ENCODE data around the gene PPARGC1A. TPM values are rescaled to one million over a fixed set of nuclear protein-coding genes. Genes with fewer than 3 reads are reported as not detected.

PPARGC1A gene
- total RNA-seq, 1 donor from 2014 or later = 13.3 TPM

DNA sequence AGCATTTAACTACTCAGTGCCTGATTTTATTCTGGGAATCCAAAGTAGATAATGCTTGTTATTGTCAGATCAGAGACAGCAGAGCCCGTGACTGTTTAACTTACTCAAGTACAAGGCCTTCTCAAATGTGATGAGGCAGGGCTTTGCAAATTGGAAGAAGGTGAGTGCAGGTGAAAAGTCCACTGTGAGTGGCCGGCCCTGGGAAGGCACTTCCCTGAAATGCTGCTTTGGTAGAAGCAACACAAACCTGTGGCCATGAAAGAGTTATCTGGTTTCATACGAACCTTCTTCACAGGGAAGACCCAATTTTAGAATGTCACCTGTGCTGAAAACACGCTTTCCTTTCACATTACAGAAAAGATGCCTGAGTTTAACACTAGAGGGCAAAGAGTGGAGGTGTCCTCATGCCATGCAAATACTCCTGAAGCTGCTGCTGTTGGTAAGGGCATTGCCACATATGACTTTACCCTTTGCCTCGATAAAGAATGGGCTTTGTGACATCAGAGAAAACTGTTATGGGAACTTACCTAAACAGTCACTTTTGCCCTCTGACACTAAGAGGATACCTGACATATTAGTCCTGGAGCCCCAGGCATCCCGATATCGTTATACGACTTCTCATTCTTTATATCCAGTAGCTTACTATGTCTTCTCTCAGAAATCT is 8.0 kb downstream of the PPARGC1A start:
- DNase-seq (ENCODE audit: low spot score) = no peak

DNA sequence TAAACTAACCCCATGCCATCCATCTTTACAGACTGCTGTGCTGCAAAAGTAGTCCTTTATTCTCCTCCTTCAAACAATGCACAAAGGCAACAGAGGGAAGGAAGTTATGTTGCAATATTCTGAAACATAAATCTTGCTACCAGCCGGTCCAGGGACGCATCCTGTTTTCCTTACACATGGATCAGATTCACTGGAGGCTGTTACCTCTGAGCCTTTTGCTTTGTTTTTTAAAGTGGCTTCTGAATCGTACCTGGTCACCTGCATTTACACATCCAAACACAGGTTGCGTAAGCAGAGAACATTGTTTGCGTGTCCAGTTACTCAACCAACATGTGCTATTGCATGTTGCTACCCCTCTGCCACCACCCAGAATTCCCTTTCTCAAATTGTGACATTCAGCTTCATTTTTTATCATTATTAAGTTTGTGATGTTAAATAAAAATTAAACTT is 8.8 kb downstream of the PPARGC1A start:
- no peak for DNase-seq (ENCODE audit: low spot score)

GRCh38 chr4:23878912-23879732 is 10.7 kb downstream of the PPARGC1A start:
- DNase-seq (ENCODE audit: low spot score) = no peak

GRCh38 chr4:23878246-23878891 is 11.5 kb downstream of the PPARGC1A start:
- DNase-seq (ENCODE audit: low spot score) = no peak

- DNase-seq (ENCODE audit: low spot score) = no peak
Observed at GRCh38 chr4:23877758-23878229, 12.1 kb downstream of the PPARGC1A start.

GRCh38 chr4:23876418-23877089 is 13.3 kb downstream of the PPARGC1A start:
- DNase-seq (ENCODE audit: low spot score) = no peak

DNA sequence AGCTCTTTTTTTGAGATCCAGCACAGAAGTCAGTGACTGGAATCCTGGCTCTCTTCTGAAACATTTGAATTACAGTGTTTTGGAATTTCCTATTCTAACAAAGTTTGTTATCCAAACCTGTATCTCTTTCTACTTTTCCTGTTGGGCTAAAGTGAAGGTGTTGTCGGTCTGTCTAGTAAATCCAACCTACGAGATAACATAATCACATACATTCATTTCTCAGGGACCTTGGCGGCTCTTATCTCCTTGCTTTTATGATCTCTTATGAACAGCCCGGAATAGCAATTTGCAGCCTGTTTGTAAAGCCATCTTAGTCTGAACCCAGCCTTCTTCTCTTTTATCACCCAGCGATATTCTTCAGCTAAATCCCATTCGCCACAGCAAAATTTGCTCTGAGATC is 14.5 kb downstream of the PPARGC1A start:
- DNase-seq (ENCODE audit: low spot score) = no peak

DNA sequence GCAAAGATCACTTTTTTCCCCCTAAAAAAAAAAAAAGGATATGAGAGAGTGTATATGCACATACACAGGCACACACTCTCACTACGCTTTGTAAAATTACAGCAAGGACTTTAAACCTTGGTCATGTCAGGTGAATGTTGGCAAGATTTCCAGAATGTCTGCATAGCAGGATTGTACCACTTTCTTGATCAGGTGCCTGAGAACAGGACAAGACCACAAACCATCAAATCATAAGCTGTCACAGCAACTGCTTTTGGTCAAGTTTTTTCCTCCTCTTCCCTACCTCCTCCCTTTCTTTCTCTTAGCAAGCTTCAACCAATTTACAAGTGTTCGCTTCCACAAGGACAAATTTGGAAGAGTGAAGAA is 15.3 kb downstream of the PPARGC1A start:
- no peak for DNase-seq (ENCODE audit: low spot score)

- DNase-seq (ENCODE audit: low spot score) = no peak
Observed at GRCh38 chr4:23873717-23874535, 15.9 kb downstream of the PPARGC1A start.

DNA sequence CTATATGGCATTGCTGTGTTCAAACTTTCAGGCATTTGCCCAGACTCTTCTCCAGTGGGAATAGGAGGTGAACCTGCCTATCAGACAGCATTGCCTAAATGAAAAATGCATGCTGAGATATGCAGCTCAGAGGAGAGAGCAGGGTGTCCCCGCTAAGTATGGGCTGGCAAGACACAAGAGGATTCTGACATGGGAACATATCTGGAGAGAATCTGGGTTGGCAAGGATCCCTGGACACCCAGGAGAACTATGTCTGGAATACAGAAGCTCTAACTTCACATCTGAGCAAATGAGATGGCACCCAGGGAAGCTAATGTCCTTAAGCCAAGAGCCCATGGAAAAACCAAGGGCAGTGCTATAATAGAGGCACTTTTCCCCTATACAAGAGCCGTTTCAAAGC is 18.4 kb downstream of the PPARGC1A start:
- DNase-seq (ENCODE audit: low spot score) = no peak

DNA sequence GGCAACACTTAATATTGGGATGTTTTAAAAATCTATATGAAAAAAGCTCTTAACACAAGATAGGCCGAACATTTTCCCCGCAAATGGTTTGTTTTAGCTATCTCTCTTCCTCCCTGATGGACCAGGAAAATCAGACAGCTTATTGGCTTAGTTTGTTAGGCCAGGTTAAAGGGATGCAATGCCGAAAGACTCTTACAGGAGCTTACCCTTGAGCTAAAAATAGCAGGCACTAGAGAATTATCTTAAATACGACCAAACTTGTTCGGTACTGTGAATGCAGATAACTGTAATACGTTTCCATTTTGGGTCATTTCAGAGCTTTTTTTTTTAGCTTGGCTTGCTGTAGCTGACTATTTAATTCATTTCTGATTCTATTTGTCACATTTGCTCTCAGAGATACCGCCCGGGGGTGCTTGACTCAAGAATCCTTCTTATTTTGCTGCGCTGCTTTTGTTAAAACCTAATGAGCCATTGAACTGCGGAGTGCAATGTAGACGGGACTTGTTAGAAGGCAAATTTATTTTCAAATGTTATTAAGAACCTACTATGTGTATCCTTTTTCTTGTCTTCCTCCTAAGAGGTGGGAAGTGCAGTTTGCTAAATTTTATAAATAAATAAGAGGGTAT is 23.3 kb downstream of the PPARGC1A start:
- no peak for DNase-seq (ENCODE audit: low spot score)

DNA sequence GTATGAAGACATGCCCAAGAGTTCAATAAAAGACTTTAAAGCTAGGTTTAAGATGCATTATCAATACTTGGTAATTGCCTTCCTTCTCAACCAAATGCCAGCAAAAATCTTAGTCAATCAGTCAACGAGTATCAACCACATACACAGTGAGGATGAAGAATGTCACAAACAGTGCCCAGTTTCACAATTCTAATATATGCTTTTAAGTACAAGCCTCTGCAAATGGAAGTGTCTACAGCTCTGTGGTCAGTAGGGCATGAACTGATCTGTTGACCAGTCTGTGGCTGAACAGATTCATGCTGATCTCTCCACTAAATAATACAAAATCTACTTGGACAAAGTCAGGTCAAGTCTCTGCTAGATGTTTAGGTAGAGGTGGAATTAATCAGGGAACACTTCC is 27.9 kb downstream of the PPARGC1A start:
- DNase-seq (ENCODE audit: low spot score) = no peak

DNA sequence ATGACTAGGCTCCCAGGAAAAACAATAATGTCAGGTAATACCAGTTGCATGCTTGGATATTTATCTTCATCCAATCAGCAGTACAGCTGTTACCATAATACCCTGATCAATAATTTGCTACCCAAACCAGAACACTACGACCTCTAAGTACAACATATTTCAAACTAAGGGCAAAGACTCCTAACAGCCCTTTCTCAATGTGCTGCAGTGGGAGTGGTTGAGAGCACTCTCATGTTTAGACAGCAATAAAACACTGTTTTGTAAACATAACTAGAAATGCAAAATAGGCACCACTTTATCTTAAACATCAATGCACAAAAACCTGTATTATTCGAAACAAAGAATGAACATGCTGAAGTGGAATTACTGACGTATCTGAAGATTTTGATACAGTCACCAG is 28.9 kb downstream of the PPARGC1A start:
- DNase-seq (ENCODE audit: low spot score) = no peak

DNA sequence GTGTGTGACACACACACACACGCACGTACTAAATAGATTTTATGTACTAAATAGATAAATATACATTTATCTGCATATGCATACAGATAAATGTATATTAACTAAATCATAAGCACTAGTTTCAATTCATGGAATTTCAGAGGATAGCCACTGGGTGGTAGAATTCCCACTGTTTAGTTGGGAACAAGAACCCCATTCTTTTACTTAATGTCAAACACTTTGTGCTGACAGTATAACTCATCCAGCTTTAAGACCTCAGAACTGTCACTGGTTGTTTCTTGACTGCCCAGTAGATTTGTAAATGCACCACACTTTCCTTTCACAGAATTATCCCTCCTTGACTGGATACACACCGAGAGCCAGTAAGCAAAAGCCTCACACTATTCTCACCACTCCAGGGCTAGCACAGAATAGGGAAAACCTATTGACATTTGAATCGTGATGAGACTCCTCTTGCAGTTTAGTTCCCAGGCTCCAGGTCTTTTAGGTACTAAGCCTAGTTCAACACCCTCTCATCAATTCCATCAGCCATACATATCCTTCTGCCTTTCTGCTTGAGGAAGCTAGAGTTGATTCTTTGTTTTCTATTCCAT is 32.4 kb downstream of the PPARGC1A start:
- no peak for DNase-seq (ENCODE audit: low spot score)

DNA sequence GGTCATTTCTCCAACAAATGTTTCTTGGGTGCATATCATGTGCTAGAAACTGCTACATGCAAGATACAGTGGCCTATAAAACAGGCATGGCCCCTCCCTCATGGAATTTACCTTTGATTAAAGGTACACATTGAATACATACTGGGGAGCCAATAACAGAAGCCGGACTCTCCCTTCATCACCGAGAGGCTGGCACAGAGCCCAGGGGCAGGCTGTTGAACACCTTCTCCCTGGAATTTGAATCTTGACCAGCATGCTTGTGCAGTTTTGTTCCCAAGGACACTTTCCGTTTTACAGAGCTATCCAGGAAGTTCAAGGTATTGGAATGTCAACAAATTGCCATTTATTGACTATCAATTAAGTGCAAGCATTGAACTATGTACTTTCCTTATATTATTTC is 33.2 kb downstream of the PPARGC1A start:
- DNase-seq (ENCODE audit: low spot score) = no peak

DNA sequence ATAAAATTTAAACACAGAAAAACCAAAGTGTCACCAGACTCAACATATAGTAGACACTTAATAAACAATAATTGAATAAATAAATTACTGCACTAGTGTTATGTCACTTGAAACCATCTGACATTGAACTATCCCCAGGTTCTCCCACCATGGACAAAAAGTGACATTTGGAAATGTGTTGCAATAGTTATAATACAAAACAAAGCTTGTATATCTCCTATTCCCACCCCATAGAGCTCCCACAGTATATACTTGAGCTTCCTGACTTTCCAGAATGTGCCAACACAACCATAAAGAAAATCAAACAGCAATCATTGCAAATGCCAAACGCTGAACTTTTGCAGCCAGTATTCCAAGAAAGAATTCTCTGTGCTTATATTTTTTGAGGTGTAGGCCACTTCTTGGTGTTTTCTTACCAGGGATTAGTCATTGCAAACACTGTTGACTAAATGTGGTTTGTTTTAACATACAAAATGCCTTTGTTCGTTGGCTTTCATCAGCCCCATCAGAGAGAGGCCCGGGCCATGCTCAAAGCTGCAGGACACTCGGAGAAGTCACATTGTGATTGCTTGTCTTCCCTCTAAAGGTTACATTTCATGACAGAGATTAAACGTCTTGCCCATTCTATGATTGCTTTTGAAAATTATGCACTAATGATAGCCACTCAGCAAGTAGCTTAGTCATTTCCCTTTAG is 33.8 kb downstream of the PPARGC1A start:
- no peak for DNase-seq (ENCODE audit: low spot score)

DNA sequence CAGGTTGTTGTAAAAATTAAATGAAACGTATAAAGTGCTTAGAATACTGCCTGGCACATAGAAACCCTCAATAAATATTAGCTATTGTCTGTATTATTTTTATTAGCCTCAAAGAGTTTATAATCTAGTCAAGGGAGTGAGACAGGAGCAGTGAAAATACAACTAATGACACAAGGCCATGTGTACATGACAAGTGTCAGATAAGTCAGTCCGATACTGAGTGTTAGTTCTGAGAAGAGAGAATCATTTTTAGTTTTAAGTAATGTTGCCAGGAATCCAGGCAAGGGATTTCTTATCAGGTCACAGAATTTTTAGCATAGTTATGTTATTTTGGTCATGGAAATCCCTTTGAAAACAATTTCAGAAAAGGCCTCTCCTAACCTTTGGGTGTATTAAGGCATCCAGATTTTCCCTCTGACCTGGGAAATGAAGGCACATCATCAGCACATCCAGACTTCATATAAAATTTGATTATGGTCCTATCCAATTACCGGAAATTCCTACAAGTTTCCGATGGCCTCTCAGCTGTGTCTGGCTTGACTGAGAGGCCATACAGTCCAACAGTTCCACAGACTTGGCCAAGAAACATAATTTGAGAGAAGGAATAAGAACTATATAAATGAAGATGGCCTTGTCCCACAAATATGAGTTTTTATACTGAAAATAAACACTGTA is 35.7 kb downstream of the PPARGC1A start:
- DNase-seq (ENCODE audit: low spot score) = no peak

GRCh38 chr4:23851464-23851863 is 38.4 kb downstream of the PPARGC1A start:
- no peak for DNase-seq (ENCODE audit: low spot score)

DNA sequence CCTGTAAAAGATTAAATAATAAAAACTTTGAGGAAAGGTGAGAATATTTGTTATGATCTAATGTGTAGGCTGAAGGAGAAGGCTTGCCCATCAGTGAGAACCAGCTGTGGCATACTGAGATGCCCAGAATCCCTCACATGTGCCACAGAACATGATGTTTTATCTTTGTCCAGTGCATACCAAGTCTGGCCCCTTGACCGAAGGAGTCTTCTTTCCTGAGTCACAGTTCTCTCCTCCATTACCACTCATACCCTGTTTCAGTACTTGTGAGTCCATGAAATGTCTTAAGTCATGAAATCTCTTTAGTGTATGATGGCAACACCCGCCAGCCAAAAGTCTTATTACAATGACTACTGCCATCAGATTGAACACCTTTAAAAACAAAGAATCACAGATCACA is 42.7 kb downstream of the PPARGC1A start:
- DNase-seq (ENCODE audit: low spot score) = no peak
